Right kidney (tissue), 1 donor: ENCODE results near the gene RAPGEF6.
"Not testable (repeated sequence)": the region's sequence is repeated elsewhere in the genome, so short reads cannot be mapped to it uniquely, and the experiment has no call there.

ENCODE experiments used
- DNase-seq: peaks from one replicate; pipeline ENCODE4 v3.0.0-alpha.2; 2016

The RAPGEF6 gene

DNA sequence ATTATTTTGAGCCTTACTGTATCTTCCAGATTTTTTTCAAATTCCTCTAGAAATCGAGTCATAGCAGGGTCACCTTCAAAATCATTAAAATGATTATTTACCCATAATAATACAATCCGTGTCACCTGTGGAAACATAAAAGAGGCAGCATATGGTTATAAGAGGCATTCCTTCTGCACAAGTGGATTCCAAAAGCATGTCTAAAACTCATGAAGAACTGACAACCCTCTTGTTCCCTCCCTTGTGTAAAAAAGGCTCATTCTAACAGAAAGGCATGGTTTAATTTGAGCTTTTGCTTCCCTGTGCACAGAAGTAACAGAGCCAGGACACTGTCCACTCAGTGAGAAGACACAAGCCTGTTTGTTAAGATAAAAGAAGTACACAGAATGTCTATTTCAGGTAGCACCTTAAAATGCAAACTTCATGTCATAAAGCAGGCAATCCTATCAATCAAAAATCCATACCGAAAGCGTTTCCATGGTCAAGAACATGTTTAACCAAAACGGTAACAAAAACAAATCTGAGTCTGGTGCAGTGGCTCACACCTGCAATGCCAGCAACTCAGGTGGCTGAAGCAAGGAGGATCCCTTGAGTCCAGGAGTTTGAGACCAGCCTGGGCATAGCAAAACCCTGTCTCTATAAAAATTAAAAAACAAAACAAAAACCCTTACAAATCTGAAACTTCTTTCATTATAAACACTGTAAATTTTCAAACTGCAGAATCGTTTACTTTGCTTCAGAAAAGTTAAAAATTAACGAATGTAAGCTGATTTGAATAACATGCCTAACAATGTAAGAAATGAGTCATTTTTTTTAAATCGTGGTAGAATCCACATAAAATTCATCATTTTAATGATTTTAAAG is 139.3 kb downstream of the RAPGEF6 start:
- DNase-seq: no peak

- no peak for DNase-seq
Observed at GRCh38 chr5:131491749-131492148, 143.3 kb downstream of the RAPGEF6 start.

DNA sequence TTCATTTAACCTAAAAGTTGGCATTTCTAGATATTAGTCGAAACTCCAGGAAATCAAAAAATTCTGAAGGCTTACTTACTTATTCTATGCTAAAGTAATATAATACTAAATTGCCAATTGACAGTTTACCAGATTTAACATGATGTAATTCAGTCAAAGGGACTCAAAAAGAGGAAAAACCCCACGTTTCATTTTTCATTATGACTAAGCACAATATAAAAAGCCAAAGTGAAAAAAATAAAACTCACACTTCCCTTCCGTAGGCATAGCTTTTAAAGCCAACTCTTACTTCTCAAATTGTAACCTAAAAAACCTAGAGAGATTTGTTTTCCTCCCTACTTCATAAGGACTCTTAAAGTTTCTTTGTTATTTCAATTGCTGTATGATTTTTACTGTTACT is 146.6 kb downstream of the RAPGEF6 start:
- no peak for DNase-seq

- DNase-seq: not testable (repeated sequence)
Observed at GRCh38 chr5:131487371-131487770, 147.7 kb downstream of the RAPGEF6 start.

- no peak for DNase-seq
Observed at GRCh38 chr5:131482617-131483016, 152.4 kb downstream of the RAPGEF6 start.

- DNase-seq: no peak
Observed at GRCh38 chr5:131481569-131481968, 153.5 kb downstream of the RAPGEF6 start.

- DNase-seq: no peak
Observed at GRCh38 chr5:131475541-131475941, 159.5 kb downstream of the RAPGEF6 start.

GRCh38 chr5:131473731-131474130 is 161.3 kb downstream of the RAPGEF6 start:
- DNase-seq: no peak

- DNase-seq: no peak
Observed at GRCh38 chr5:131466171-131466766, 168.8 kb downstream of the RAPGEF6 start.

- no peak for DNase-seq
Observed at GRCh38 chr5:131463656-131464055, 171.4 kb downstream of the RAPGEF6 start.

DNA sequence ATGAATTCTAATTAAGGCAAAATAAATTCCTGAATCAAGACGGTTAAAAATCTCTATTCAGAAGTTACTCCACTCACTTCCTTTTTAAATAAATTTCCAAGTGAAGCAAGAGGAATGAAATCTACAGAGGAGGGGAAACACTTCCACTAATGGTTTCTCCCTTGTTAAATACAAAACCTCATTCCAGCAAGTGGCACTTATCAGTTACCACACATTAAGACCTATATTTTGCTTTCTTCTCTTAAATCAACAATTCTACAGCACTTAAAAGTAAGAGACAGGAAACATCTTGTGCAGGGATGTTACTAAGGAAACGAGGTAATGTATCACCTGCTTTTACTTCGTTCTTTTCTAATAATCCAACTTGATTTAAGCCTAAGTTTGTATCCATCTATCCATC is 172.6 kb downstream of the RAPGEF6 start:
- DNase-seq: no peak

DNA sequence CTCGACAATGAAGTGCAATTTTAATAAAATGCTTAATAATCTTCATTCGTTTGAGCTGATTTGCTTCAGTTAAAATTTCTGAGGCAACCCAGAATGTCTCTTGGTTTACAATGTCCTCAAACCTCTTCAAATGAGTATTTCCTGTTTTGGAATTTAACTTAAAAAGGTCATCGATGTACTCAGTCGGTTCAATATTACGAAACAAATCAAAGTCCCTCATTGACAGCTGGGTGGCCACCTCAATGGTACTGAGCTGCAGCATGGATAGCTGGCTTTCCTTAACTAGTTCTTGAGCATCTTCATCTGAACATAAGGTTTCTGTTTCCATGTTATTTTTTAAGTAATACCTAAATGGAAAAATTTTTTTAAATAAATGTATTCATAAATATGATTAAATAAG is 173.3 kb downstream of the RAPGEF6 start:
- no peak for DNase-seq

- DNase-seq: no peak
Observed at GRCh38 chr5:131460867-131461572, 174.0 kb downstream of the RAPGEF6 start.

DNA sequence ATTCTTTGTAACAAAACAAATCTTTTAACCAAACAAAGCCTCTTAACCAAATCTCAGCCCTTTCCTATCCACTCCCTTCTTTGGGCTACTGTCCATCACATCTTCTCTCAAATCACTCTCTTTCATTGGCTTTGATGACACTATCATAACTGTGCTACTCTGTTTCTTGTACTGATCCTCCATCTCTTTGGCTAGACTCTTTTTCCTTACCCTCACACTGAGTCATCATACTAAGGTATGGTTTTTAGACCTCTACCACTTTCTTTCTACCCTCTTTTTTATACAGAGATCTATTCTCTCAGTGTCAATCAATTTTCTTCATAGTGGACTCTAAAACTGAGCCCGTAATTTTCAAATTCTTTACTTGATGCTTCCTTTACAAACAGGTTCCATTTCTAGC is 174.9 kb downstream of the RAPGEF6 start:
- no peak for DNase-seq

- DNase-seq: no peak
Observed at GRCh38 chr5:131459216-131459615, 175.8 kb downstream of the RAPGEF6 start.

DNA sequence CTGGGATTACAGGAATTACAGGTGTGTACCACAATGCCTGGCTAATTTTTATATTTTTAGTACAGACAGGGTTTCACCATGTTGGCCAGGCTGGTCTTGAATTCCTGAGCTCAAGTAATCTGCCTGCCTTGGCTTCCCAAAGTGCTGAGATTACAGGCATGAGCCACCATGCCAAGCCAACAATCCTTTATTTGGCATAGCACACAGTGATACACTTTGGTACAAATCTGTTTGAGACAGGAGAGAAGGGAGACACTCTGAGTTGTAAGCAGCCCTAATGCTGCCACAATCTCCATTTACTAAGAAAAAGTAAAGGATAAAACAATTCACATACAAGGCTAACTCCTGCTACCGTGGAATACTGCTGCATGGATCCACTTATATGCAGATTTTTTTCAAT is 177.8 kb downstream of the RAPGEF6 start:
- DNase-seq: no peak

- no peak for DNase-seq
Observed at GRCh38 chr5:131450941-131451340, 184.1 kb downstream of the RAPGEF6 start.

- DNase-seq: no peak
Observed at GRCh38 chr5:131441184-131441583, 193.8 kb downstream of the RAPGEF6 start.

GRCh38 chr5:131436081-131436480 is 198.9 kb downstream of the RAPGEF6 start:
- DNase-seq: no peak

DNA sequence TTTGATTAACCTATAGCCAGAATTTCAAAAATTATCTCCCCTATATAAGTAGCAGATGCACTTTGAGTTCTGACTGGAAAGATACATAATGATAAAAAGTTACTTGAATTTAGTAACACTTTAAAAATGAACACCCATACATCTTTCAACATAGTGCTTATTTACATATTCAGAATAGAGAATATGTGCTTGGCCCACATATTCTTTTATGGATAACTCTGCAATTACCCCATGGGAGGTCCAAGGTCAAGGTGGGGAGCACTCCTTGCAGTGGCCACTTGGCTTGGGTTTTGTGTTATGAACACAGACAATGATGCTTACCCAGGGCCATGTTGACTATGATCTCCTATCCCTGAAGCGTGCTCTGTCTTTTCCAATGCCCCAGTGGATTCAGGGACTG is 201.9 kb downstream of the RAPGEF6 start:
- DNase-seq: no peak

GRCh38 chr5:131431794-131432193 is 203.2 kb downstream of the RAPGEF6 start:
- DNase-seq: no peak

- no peak for DNase-seq
Observed at GRCh38 chr5:131430794-131431193, 204.2 kb downstream of the RAPGEF6 start.

- no peak for DNase-seq
Observed at GRCh38 chr5:131426011-131426410, 209.0 kb downstream of the RAPGEF6 start.
